ENCODE data around the gene SLC17A7.

GRCh38 chr19:49474542-49474924 is 33.2 kb upstream of the SLC17A7 start:
- no peak for TF ChIP-seq TEAD4 (CRISPR knock-in tag; IDR thresholded peaks at IDR 0.05)
- TF ChIP-seq, protein P1, sequence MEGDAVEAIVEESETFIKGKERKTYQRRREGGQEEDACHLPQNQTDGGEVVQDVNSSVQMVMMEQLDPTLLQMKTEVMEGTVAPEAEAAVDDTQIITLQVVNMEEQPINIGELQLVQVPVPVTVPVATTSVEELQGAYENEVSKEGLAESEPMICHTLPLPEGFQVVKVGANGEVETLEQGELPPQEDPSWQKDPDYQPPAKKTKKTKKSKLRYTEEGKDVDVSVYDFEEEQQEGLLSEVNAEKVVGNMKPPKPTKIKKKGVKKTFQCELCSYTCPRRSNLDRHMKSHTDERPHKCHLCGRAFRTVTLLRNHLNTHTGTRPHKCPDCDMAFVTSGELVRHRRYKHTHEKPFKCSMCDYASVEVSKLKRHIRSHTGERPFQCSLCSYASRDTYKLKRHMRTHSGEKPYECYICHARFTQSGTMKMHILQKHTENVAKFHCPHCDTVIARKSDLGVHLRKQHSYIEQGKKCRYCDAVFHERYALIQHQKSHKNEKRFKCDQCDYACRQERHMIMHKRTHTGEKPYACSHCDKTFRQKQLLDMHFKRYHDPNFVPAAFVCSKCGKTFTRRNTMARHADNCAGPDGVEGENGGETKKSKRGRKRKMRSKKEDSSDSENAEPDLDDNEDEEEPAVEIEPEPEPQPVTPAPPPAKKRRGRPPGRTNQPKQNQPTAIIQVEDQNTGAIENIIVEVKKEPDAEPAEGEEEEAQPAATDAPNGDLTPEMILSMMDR (IDR thresholded peaks at IDR 0.05) = no peak
- TF ChIP-seq SP1 (CRISPR knock-in tag; conservative IDR thresholded peaks at IDR 0.05) = no peak
- TF ChIP-seq, protein P2, sequence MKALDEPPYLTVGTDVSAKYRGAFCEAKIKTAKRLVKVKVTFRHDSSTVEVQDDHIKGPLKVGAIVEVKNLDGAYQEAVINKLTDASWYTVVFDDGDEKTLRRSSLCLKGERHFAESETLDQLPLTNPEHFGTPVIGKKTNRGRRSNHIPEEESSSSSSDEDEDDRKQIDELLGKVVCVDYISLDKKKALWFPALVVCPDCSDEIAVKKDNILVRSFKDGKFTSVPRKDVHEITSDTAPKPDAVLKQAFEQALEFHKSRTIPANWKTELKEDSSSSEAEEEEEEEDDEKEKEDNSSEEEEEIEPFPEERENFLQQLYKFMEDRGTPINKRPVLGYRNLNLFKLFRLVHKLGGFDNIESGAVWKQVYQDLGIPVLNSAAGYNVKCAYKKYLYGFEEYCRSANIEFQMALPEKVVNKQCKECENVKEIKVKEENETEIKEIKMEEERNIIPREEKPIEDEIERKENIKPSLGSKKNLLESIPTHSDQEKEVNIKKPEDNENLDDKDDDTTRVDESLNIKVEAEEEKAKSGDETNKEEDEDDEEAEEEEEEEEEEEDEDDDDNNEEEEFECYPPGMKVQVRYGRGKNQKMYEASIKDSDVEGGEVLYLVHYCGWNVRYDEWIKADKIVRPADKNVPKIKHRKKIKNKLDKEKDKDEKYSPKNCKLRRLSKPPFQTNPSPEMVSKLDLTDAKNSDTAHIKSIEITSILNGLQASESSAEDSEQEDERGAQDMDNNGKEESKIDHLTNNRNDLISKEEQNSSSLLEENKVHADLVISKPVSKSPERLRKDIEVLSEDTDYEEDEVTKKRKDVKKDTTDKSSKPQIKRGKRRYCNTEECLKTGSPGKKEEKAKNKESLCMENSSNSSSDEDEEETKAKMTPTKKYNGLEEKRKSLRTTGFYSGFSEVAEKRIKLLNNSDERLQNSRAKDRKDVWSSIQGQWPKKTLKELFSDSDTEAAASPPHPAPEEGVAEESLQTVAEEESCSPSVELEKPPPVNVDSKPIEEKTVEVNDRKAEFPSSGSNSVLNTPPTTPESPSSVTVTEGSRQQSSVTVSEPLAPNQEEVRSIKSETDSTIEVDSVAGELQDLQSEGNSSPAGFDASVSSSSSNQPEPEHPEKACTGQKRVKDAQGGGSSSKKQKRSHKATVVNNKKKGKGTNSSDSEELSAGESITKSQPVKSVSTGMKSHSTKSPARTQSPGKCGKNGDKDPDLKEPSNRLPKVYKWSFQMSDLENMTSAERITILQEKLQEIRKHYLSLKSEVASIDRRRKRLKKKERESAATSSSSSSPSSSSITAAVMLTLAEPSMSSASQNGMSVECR (CRISPR knock-in tag; IDR thresholded peaks at IDR 0.05; ENCODE audit: borderline replicate concordance) = no peak

Measured in WTC11 (cell line).